Measurements from ENCODE around the gene RPGRIP1L.
A peak's percentile ranks its signal among the peaks of the same experiment; 100 is the strongest.

DNA sequence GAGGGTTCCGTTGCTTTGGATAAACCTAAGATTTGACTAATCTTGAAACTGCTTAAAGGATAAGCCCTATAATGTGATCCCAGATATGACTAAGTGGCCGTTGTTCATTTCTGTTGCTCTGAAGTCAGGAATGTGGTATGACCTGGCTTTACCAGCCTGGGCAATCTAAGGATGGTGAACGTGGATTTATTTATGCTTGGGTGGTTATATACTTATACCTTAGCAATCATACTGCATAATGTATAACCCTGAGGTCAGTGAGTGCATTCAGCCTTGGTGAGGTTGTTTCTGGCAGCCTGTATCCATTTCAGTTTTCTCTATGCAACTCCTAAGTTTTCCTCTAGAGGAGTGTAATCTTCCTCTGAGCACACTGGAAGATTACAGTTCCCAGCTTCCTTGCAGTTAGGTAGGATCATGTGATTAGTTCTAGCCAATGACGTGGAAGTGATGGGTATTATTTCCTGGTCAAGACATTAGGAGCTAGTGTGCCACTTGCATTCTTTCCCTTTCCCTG lies 42.2 kb upstream of the RPGRIP1L start:
- TF ChIP-seq, protein P1, sequence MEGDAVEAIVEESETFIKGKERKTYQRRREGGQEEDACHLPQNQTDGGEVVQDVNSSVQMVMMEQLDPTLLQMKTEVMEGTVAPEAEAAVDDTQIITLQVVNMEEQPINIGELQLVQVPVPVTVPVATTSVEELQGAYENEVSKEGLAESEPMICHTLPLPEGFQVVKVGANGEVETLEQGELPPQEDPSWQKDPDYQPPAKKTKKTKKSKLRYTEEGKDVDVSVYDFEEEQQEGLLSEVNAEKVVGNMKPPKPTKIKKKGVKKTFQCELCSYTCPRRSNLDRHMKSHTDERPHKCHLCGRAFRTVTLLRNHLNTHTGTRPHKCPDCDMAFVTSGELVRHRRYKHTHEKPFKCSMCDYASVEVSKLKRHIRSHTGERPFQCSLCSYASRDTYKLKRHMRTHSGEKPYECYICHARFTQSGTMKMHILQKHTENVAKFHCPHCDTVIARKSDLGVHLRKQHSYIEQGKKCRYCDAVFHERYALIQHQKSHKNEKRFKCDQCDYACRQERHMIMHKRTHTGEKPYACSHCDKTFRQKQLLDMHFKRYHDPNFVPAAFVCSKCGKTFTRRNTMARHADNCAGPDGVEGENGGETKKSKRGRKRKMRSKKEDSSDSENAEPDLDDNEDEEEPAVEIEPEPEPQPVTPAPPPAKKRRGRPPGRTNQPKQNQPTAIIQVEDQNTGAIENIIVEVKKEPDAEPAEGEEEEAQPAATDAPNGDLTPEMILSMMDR (conservative IDR thresholded peaks at IDR 0.05; ENCODE audit: low read depth, low read length): peak; percentile 37; the same call in 1 of the 2 replicates
- TF ChIP-seq EZH2 (IDR thresholded peaks at IDR 0.05; ENCODE audit: low read length, unreplicated experiment): no peak
- TF ChIP-seq EZH2phosphoT487 (IDR thresholded peaks at IDR 0.05; ENCODE audit: borderline replicate concordance, low read length): no peak

Data from PC-3 (cell line).